ENCODE data around the gene AKAP6.

AKAP6 gene

DNA sequence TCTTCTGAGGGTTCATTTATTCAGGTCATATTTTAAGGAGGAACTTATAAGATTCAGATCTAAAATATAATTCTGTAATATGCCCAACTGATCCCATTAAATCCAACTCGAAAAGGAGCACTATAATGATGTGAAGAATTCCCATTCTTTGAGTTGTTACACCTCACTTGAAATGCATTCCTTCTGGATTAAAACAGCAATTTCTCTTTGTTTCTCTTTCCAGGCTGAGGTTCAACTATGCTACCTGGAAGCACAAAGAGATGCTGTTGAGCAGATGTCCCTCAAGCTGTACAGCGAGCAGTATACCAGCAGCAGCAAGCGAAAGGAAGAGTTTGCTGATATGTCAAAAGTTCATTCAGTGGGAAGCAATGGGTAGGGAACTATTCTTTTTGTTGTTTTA lies 349.0 kb downstream of the AKAP6 start:
- Mint-ChIP-seq H3K9me3 (no peaks in the 10 kb centered on the region), H3K27ac (no peak overlapping the region), H3K4me1 (ENCODE audit: low read depth) (no peaks in the 10 kb centered on the region), H3K36me3 (ENCODE audit: low read depth) (no peaks in the 10 kb centered on the region), H3K27me3 (ENCODE audit: low read depth) (no peaks in the 10 kb centered on the region), H3K4me3 (no peak overlapping the region)
- no peak for DNase-seq (ENCODE audit: low spot score)

DNA sequence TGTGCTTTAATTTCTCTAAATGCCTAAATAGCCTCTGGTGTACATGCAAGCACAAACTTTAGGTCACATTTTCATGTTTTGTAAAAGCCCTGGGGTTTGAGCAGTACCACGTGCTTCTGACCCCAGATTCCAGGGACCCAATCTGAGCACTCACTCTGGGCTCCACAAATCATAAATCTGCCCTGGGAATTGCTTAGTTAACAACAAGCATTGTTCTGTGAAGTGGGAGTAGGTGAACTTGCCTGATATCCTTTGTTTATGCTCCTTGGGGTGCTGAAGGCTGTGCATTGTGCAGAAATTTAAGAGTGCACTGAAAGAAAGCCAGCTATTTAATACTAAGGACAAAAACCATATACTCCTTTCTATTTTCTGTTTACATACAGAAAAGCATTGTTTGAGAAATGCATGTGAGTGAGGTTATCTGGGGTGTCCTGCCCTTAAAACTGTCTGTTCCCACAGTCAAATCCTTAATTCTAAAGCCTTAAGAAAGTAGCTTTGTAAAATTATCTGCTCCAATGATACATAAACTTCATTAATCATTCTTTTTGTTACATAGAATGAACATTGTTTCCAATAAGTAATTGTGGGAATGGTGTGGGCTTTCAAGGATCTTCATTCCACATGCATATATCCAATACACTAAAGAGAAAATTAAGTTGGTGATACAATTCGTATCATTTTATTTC lies 351.0 kb downstream of the AKAP6 start:
- Mint-ChIP-seq H3K36me3 (ENCODE audit: low read depth) (no peaks in the 10 kb centered on the region), H3K4me1 (ENCODE audit: low read depth) (no peaks in the 10 kb centered on the region), H3K4me3 (no peak overlapping the region), H3K27ac (no peak overlapping the region), H3K9me3 (no peaks in the 10 kb centered on the region), H3K27me3 (ENCODE audit: low read depth) (no peaks in the 10 kb centered on the region)
- DNase-seq (ENCODE audit: low spot score) = no peak

- Mint-ChIP-seq H3K27me3 (ENCODE audit: low read depth) (no peaks in the 10 kb centered on the region), H3K9me3 (no peaks in the 10 kb centered on the region), H3K4me1 (ENCODE audit: low read depth) (no peaks in the 10 kb centered on the region), H3K4me3 (no peak overlapping the region), H3K27ac (no peak overlapping the region), H3K36me3 (ENCODE audit: low read depth) (no peaks in the 10 kb centered on the region)
- DNase-seq (ENCODE audit: low spot score) = no peak
These were observed 352.5 kb downstream of the AKAP6 start for GRCh38 chr14:32681598-32681997.

- no peak overlapping the region for H3K4me3 Mint-ChIP-seq
- no peaks in the 10 kb centered on the region for H3K9me3 Mint-ChIP-seq
- no peaks in the 10 kb centered on the region for H3K27me3 Mint-ChIP-seq (ENCODE audit: low read depth)
- no peaks in the 10 kb centered on the region for H3K36me3 Mint-ChIP-seq (ENCODE audit: low read depth)
- no peak overlapping the region for H3K27ac Mint-ChIP-seq
- no peak for DNase-seq (ENCODE audit: low spot score)
- H3K4me1 Mint-ChIP-seq (ENCODE audit: low read depth) = no peaks in the 10 kb centered on the region
These were observed 353.1 kb downstream of the AKAP6 start for GRCh38 chr14:32682214-32682613.

DNA sequence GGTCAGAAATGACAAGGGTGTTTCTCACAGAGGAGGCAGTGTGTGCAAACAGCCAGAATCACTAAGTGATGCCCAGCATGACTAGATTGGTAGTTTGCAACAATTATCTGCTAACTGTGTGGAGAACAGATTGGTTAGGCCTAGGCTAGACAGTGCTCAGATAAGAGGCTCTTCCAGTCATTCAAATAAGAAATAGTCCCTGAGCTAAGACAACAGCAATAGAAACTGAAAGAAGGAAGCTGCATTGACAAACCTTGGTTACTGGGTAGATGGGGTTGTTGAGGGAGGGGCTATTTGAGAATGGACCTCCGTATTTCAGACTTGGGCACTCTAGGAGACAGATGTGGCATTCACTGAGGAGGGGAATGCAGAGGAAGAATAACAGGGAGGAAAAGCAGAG lies 354.6 kb downstream of the AKAP6 start:
- H3K27ac Mint-ChIP-seq = no peak overlapping the region
- no peaks in the 10 kb centered on the region for H3K9me3 Mint-ChIP-seq
- no peaks in the 10 kb centered on the region for H3K36me3 Mint-ChIP-seq (ENCODE audit: low read depth)
- no peaks in the 10 kb centered on the region for H3K4me1 Mint-ChIP-seq (ENCODE audit: low read depth)
- no peak overlapping the region for H3K4me3 Mint-ChIP-seq
- no peak for DNase-seq (ENCODE audit: low spot score)
- H3K27me3 Mint-ChIP-seq (ENCODE audit: low read depth) = no peaks in the 10 kb centered on the region

- H3K27ac Mint-ChIP-seq = no peak overlapping the region
- no peaks in the 10 kb centered on the region for H3K36me3 Mint-ChIP-seq (ENCODE audit: low read depth)
- no peak for DNase-seq (ENCODE audit: low spot score)
- no peaks in the 10 kb centered on the region for H3K4me1 Mint-ChIP-seq (ENCODE audit: low read depth)
- no peaks in the 10 kb centered on the region for H3K9me3 Mint-ChIP-seq
- H3K4me3 Mint-ChIP-seq = no peak overlapping the region
- H3K27me3 Mint-ChIP-seq (ENCODE audit: low read depth) = no peaks in the 10 kb centered on the region
These were observed 359.8 kb downstream of the AKAP6 start for GRCh38 chr14:32688941-32689340.

- no peak for DNase-seq (ENCODE audit: low spot score)
- H3K4me3 Mint-ChIP-seq = no peak overlapping the region
- H3K36me3 Mint-ChIP-seq (ENCODE audit: low read depth) = no peaks in the 10 kb centered on the region
- H3K9me3 Mint-ChIP-seq = no peaks in the 10 kb centered on the region
- no peaks in the 10 kb centered on the region for H3K27me3 Mint-ChIP-seq (ENCODE audit: low read depth)
- H3K4me1 Mint-ChIP-seq (ENCODE audit: low read depth) = no peaks in the 10 kb centered on the region
- no peak overlapping the region for H3K27ac Mint-ChIP-seq
These were observed 363.3 kb downstream of the AKAP6 start for GRCh38 chr14:32692441-32692840.

- H3K27me3 Mint-ChIP-seq (ENCODE audit: low read depth) = no peaks in the 10 kb centered on the region
- DNase-seq (ENCODE audit: low spot score) = no peak
- no peaks in the 10 kb centered on the region for H3K36me3 Mint-ChIP-seq (ENCODE audit: low read depth)
- no peaks in the 10 kb centered on the region for H3K9me3 Mint-ChIP-seq
- no peak overlapping the region for H3K4me3 Mint-ChIP-seq
- H3K27ac Mint-ChIP-seq = no peak overlapping the region
- no peaks in the 10 kb centered on the region for H3K4me1 Mint-ChIP-seq (ENCODE audit: low read depth)
These were observed 364.0 kb downstream of the AKAP6 start for GRCh38 chr14:32693114-32693513.

DNA sequence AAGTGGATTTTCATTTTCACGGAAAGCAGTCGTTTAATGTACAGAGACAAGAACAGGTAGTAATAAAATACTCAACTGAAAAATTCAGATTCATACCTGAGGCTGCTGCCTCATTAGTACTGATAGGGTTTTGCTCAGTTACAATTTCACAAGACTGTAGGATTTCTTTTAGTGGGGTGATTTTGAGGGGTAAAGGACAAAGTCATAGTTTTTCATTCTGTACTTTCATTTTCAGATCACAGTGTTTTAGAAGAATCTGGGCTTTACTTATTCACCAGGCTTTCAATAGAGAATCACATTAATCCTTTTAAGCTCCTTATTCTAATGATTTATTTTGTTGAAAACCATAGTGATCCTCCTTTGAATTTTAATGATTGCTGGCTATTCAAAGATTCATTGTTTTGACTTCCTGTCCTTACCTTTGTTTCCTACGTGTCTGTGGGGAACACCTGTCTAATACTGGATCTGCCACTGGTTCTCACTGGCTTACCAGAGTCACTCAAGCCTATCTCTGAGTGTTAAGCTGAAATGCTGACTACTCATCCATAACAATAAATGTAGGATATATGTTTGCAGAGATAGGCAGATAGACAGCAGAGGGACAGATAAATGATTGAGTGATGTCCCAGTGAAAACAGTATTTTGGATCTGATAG lies 365.8 kb downstream of the AKAP6 start:
- Mint-ChIP-seq H3K27ac (no peak overlapping the region), H3K9me3 (no peaks in the 10 kb centered on the region), H3K36me3 (ENCODE audit: low read depth) (no peaks in the 10 kb centered on the region), H3K4me3 (no peak overlapping the region), H3K27me3 (ENCODE audit: low read depth) (no peaks in the 10 kb centered on the region), H3K4me1 (ENCODE audit: low read depth) (no peaks in the 10 kb centered on the region)
- no peak for DNase-seq (ENCODE audit: low spot score)

DNA sequence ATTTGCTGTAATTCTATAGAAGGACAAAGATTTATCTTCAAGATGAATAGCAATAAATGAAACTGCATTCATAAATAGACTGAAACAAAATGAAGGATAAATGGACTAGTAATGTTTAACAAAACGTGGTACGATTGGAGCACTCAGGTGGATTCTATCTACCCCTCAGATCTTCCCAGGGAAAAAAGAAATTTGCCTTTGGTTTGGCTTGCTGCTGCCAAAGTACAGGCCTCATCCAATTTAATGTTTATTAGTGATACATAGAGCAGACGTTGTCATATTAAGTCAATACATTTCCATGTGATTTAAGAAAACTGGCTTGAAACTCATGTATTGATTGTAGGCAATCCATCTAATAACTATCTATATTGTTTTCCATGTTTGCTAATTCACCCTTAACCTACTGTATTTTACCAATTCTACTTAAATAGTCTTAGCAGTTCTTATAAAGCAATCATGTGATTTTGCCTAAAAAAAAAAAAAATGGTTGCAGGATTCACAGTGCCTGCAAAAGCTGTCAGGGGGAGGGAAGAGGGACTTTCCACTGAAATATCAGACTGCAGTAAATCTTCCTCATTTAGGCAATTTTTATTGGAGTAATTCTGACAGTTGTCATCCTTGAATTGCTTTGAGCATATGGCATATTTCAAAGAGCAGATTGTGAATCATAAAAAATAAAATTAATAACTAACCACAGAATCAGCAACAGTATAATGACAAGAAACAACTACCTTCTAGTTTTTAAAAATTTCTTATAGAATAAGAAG lies 367.4 kb downstream of the AKAP6 start:
- H3K27ac Mint-ChIP-seq = no peak overlapping the region
- no peak overlapping the region for H3K4me3 Mint-ChIP-seq
- H3K36me3 Mint-ChIP-seq (ENCODE audit: low read depth) = no peaks in the 10 kb centered on the region
- DNase-seq (ENCODE audit: low spot score) = no peak
- no peaks in the 10 kb centered on the region for H3K27me3 Mint-ChIP-seq (ENCODE audit: low read depth)
- no peaks in the 10 kb centered on the region for H3K9me3 Mint-ChIP-seq
- H3K4me1 Mint-ChIP-seq (ENCODE audit: low read depth) = no peaks in the 10 kb centered on the region

GRCh38 chr14:32697114-32697513 lies 368.0 kb downstream of the AKAP6 start:
- H3K36me3 Mint-ChIP-seq (ENCODE audit: low read depth) = no peaks in the 10 kb centered on the region
- H3K4me1 Mint-ChIP-seq (ENCODE audit: low read depth) = no peaks in the 10 kb centered on the region
- DNase-seq (ENCODE audit: low spot score) = no peak
- no peaks in the 10 kb centered on the region for H3K9me3 Mint-ChIP-seq
- H3K27me3 Mint-ChIP-seq (ENCODE audit: low read depth) = no peaks in the 10 kb centered on the region
- no peak overlapping the region for H3K27ac Mint-ChIP-seq
- no peak overlapping the region for H3K4me3 Mint-ChIP-seq

- Mint-ChIP-seq H3K27me3 (ENCODE audit: low read depth) (no peaks in the 10 kb centered on the region), H3K27ac (no peak overlapping the region), H3K36me3 (ENCODE audit: low read depth) (no peaks in the 10 kb centered on the region), H3K4me1 (ENCODE audit: low read depth) (no peaks in the 10 kb centered on the region), H3K9me3 (no peaks in the 10 kb centered on the region), H3K4me3 (no peak overlapping the region)
- DNase-seq (ENCODE audit: low spot score) = no peak
These were observed 368.6 kb downstream of the AKAP6 start for GRCh38 chr14:32697704-32698103.

GRCh38 chr14:32698831-32699230 lies 369.7 kb downstream of the AKAP6 start:
- Mint-ChIP-seq H3K27me3 (ENCODE audit: low read depth) (no peaks in the 10 kb centered on the region), H3K9me3 (no peaks in the 10 kb centered on the region), H3K27ac (no peak overlapping the region), H3K36me3 (ENCODE audit: low read depth) (no peaks in the 10 kb centered on the region), H3K4me3 (no peak overlapping the region), H3K4me1 (ENCODE audit: low read depth) (no peaks in the 10 kb centered on the region)
- no peak for DNase-seq (ENCODE audit: low spot score)

- Mint-ChIP-seq H3K27ac (no peak overlapping the region), H3K9me3 (no peaks in the 10 kb centered on the region), H3K4me3 (no peak overlapping the region), H3K36me3 (ENCODE audit: low read depth) (no peaks in the 10 kb centered on the region), H3K4me1 (ENCODE audit: low read depth) (no peaks in the 10 kb centered on the region), H3K27me3 (ENCODE audit: low read depth) (no peaks in the 10 kb centered on the region)
- DNase-seq (ENCODE audit: low spot score) = no peak
These were observed 372.4 kb downstream of the AKAP6 start for GRCh38 chr14:32701475-32701874.
